ENCODE results near the gene TPCN1. TPM values are rescaled to one million over a fixed set of nuclear protein-coding genes. Genes with fewer than 3 reads are reported as not detected.

The TPCN1 gene
- total RNA-seq, 1 donor from 2014 or later, result 27.9 TPM

DNA sequence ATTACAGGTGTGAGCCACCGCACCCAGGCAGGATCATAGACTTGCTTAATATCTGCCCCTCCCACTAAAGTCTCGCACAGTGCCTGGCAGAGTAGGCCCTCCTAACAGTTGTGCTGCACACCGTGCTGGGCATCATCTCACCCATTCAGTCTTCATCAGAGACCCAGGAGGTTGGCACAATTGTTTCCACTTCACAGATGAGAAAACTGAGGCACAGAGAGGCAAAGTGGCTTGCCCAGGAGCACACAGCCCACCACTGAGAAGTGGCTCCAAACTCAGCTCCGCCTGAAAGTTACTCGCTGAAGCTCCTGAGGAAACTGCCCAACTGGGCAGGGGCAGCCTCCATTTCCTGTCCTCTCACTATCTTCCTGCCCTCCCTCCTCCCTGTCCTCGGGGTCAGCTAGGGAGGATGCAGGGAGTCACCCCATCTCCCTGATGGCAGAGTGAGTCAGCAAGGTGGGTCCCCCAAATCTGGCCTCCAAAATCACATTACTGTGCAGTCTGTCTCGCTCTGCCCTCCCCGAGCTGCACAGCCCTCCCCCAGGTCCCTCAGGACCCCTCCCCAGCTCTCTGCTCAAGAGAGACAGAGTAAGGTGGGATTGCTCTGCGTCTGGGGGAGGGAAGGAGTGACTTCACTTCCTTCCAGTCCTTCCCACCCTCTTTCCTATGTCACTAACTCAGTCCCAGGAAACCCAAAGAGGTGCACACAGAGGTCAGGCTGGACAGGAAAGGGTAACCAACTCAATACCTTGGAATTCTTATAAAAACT lies 107.9 kb downstream of the TPCN1 start:
- Histone ChIP-seq H3K36me3 (ENCODE audit: insufficient read depth, low read length) (no peaks in the 10 kb centered on the region), H3K4me1 (ENCODE audit: insufficient read depth, low read length) (peaks cover 5% of the 10 kb centered on the region), H4K20me1 (ENCODE audit: insufficient read depth, low read length) (no peaks in the 10 kb centered on the region), H3K9me3 (ENCODE audit: insufficient read depth, low read depth, low read length) (no peaks in the 10 kb centered on the region), H3K79me2 (ENCODE audit: insufficient read depth, low read length) (no peaks in the 10 kb centered on the region), H3K9ac (ENCODE audit: low read length) (no peak overlapping the region), H3K4me2 (ENCODE audit: low read length) (no peak overlapping the region), H3K4me3 (ENCODE audit: insufficient read depth, low read depth, low read length) (no peak overlapping the region), H3K27me3 (ENCODE audit: insufficient read depth, low read length) (no peaks in the 10 kb centered on the region), H3K27ac (ENCODE audit: low read depth, low read length) (no peak overlapping the region), H2AFZ (ENCODE audit: low read depth, low read length) (no peak overlapping the region)
- Mint-ChIP-seq H3K9me3 (ENCODE audit: unreplicated experiment) (no peaks in the 10 kb centered on the region), H3K27ac (ENCODE audit: unreplicated experiment) (no peak overlapping the region), H3K27me3 (ENCODE audit: low read depth, unreplicated experiment) (peaks cover 5% of the 10 kb centered on the region), H3K36me3 (ENCODE audit: low read depth, unreplicated experiment) (no peaks in the 10 kb centered on the region), H3K4me3 (ENCODE audit: unreplicated experiment) (no peak overlapping the region), H3K4me1 (ENCODE audit: low read depth, unreplicated experiment) (peaks cover 7% of the 10 kb centered on the region)
- no peak for TF ChIP-seq EZH2 (IDR thresholded peaks at IDR 0.05; ENCODE audit: insufficient read depth, low read length)
- no peak for TF ChIP-seq CTCF (IDR thresholded peaks at IDR 0.05; ENCODE audit: insufficient read depth, low read depth, low read length)
- DNase-seq (ENCODE audit: low read depth), result no peak
- no peak for FAIRE-seq

GRCh38 chr12:113329791-113330417 lies 108.6 kb downstream of the TPCN1 start:
- Mint-ChIP-seq H3K9me3 (ENCODE audit: unreplicated experiment) (no peaks in the 10 kb centered on the region), H3K36me3 (ENCODE audit: low read depth, unreplicated experiment) (no peaks in the 10 kb centered on the region), H3K27me3 (ENCODE audit: low read depth, unreplicated experiment) (peaks cover 5% of the 10 kb centered on the region), H3K27ac (ENCODE audit: unreplicated experiment) (peak overlapping the region; percentile 41), H3K4me3 (ENCODE audit: unreplicated experiment) (peak overlapping the region; percentile 8), H3K4me1 (ENCODE audit: low read depth, unreplicated experiment) (peaks cover 7% of the 10 kb centered on the region)
- H3K27me3 ChIP-seq (ENCODE audit: insufficient read depth, low read length), result no peaks in the 10 kb centered on the region
- peaks cover 8% of the 10 kb centered on the region for H3K4me1 ChIP-seq (ENCODE audit: insufficient read depth, low read length)
- DNase-seq (ENCODE audit: low read depth) (no peak), FAIRE-seq (no peak)
- no peaks in the 10 kb centered on the region for H3K79me2 ChIP-seq (ENCODE audit: insufficient read depth, low read length)
- H3K9me3 ChIP-seq (ENCODE audit: insufficient read depth, low read depth, low read length), result no peaks in the 10 kb centered on the region
- no peak overlapping the region for H2AFZ ChIP-seq (ENCODE audit: low read depth, low read length)
- TF ChIP-seq CTCF (IDR thresholded peaks at IDR 0.05; ENCODE audit: insufficient read depth, low read depth, low read length) (no peak), EZH2 (IDR thresholded peaks at IDR 0.05; ENCODE audit: insufficient read depth, low read length) (no peak)
- no peak overlapping the region for H3K9ac ChIP-seq (ENCODE audit: low read length)
- no peaks in the 10 kb centered on the region for H4K20me1 ChIP-seq (ENCODE audit: insufficient read depth, low read length)
- H3K36me3 ChIP-seq (ENCODE audit: insufficient read depth, low read length), result no peaks in the 10 kb centered on the region
- no peak overlapping the region for H3K4me2 ChIP-seq (ENCODE audit: low read length)
- no peak overlapping the region for H3K27ac ChIP-seq (ENCODE audit: low read depth, low read length)
- no peak overlapping the region for H3K4me3 ChIP-seq (ENCODE audit: insufficient read depth, low read depth, low read length)

DNA sequence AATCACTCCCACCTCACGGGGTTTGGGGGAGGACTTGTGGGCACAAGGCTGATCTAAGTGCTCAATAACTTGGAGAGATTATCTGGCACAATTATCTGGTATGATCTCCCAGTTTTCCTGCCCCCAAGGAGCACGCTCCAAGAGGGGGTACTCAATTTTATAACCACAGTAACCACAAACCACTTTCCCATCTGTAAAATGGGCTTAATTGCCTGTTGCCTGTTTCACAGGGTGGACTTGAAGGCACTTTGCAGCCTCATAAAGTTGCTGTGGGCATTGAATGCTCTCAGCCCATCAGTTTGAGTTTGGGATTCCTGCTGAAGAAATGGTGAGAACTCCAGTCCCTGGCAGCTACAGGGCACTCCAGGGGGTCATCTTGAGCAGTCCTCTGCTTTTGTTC lies 109.2 kb downstream of the TPCN1 start:
- no peak overlapping the region for H3K27ac Mint-ChIP-seq (ENCODE audit: unreplicated experiment)

More for the DNA sequence above, 109.2 kb downstream of the TPCN1 start:
- Histone ChIP-seq H3K4me2 (ENCODE audit: low read length) (no peak overlapping the region), H3K9ac (ENCODE audit: low read length) (no peak overlapping the region), H4K20me1 (ENCODE audit: insufficient read depth, low read length) (no peaks in the 10 kb centered on the region), H3K36me3 (ENCODE audit: insufficient read depth, low read length) (no peaks in the 10 kb centered on the region), H3K4me3 (ENCODE audit: insufficient read depth, low read depth, low read length) (no peak overlapping the region), H3K9me3 (ENCODE audit: insufficient read depth, low read depth, low read length) (no peaks in the 10 kb centered on the region), H2AFZ (ENCODE audit: low read depth, low read length) (no peak overlapping the region), H3K79me2 (ENCODE audit: insufficient read depth, low read length) (no peaks in the 10 kb centered on the region), H3K27me3 (ENCODE audit: insufficient read depth, low read length) (no peaks in the 10 kb centered on the region), H3K4me1 (ENCODE audit: insufficient read depth, low read length) (peaks cover 8% of the 10 kb centered on the region), H3K27ac (ENCODE audit: low read depth, low read length) (no peak overlapping the region)
- peaks cover 7% of the 10 kb centered on the region for H3K4me1 Mint-ChIP-seq (ENCODE audit: low read depth, unreplicated experiment)
- peaks cover 5% of the 10 kb centered on the region for H3K27me3 Mint-ChIP-seq (ENCODE audit: low read depth, unreplicated experiment)
- no peaks in the 10 kb centered on the region for H3K36me3 Mint-ChIP-seq (ENCODE audit: low read depth, unreplicated experiment)
- FAIRE-seq (no peak), DNase-seq (ENCODE audit: low read depth) (no peak)
- H3K9me3 Mint-ChIP-seq (ENCODE audit: unreplicated experiment), result no peaks in the 10 kb centered on the region
- TF ChIP-seq CTCF (IDR thresholded peaks at IDR 0.05; ENCODE audit: insufficient read depth, low read depth, low read length), result no peak
- TF ChIP-seq EZH2 (IDR thresholded peaks at IDR 0.05; ENCODE audit: insufficient read depth, low read length), result no peak
- H3K4me3 Mint-ChIP-seq (ENCODE audit: unreplicated experiment), result no peak overlapping the region
